ENCODE data around the gene CYP4F3.
"Not testable (repeated sequence)": the region's sequence is repeated elsewhere in the genome, so short reads cannot be mapped to it uniquely, and the experiment has no call there.

CYP4F3 gene, protein sequence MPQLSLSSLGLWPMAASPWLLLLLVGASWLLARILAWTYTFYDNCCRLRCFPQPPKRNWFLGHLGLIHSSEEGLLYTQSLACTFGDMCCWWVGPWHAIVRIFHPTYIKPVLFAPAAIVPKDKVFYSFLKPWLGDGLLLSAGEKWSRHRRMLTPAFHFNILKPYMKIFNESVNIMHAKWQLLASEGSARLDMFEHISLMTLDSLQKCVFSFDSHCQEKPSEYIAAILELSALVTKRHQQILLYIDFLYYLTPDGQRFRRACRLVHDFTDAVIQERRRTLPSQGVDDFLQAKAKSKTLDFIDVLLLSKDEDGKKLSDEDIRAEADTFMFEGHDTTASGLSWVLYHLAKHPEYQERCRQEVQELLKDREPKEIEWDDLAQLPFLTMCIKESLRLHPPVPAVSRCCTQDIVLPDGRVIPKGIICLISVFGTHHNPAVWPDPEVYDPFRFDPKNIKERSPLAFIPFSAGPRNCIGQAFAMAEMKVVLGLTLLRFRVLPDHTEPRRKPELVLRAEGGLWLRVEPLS

DNA sequence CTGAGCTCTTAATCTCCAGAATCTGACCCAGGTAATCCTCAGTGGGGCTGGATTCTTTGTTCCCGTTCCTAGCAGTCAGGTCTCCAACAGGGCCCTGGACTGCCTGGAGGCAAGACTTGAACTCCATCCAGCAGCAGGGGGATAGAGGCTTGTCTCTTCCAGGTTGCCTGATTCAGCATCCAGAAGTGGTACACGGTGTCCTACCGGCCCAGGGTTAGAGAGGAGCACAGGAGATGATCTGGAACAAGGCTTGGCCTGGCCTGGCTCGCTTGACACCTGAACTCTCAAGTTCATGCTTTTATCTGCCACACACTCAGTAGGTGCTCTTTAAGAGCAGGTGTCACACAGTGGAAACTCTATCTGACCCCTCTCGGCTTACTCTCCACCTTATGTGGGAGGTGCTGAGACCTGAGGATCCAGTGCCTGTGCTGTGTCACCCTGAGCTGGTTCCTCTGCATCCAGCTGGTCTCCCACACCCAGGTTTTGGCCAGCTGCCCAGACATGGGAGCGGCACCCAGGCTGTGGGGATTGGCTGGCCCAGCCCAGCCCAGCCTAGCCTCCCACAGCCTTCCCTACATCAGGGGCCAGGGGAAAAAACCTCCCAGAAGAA, at the start of gene CYP4F3:
Gene CYP4F3 (plus strand): TSS at position 604 of the 610 bp plus-strand sequence. CDS start 519 bp downstream, outside the sequence.
- H3K4me3 ChIP-seq (replicated peaks; ENCODE audit: low read depth, low read length): no peak within 1 kb of the TSS
- TF ChIP-seq, protein P1, sequence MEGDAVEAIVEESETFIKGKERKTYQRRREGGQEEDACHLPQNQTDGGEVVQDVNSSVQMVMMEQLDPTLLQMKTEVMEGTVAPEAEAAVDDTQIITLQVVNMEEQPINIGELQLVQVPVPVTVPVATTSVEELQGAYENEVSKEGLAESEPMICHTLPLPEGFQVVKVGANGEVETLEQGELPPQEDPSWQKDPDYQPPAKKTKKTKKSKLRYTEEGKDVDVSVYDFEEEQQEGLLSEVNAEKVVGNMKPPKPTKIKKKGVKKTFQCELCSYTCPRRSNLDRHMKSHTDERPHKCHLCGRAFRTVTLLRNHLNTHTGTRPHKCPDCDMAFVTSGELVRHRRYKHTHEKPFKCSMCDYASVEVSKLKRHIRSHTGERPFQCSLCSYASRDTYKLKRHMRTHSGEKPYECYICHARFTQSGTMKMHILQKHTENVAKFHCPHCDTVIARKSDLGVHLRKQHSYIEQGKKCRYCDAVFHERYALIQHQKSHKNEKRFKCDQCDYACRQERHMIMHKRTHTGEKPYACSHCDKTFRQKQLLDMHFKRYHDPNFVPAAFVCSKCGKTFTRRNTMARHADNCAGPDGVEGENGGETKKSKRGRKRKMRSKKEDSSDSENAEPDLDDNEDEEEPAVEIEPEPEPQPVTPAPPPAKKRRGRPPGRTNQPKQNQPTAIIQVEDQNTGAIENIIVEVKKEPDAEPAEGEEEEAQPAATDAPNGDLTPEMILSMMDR (IDR thresholded peaks at IDR 0.05; ENCODE audit: low read depth, low read length, missing control alignments): no peak
- DNase-seq (ENCODE audit: extremely low read depth, low read depth): no peak

DNA sequence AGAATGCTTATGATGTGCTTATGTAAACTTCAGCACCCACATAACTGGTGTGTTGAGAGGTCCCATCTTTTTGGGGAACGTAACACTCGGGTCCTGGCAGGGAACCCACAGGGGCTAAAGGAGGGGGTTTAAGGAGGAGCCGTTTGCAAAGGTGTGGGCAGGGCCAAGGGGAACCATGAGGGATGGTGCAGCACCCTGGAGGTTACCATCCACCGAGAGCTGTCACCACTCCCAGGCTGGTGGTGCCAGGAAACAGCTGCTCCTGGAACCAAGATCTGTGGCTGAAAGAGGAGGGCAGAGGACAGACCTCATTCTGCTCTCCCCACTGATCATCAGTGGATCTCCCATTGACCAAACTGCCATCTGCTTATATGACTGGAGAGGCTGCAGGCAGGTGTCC, 48.9 kb upstream of the CYP4F3 start:
- DNase-seq (ENCODE audit: extremely low read depth, low read depth): no peak
- no peak overlapping the region for H3K4me3 ChIP-seq (replicated peaks; ENCODE audit: low read depth, low read length)
- TF ChIP-seq, protein P1 (IDR thresholded peaks at IDR 0.05; ENCODE audit: low read depth, low read length, missing control alignments): no peak

DNA sequence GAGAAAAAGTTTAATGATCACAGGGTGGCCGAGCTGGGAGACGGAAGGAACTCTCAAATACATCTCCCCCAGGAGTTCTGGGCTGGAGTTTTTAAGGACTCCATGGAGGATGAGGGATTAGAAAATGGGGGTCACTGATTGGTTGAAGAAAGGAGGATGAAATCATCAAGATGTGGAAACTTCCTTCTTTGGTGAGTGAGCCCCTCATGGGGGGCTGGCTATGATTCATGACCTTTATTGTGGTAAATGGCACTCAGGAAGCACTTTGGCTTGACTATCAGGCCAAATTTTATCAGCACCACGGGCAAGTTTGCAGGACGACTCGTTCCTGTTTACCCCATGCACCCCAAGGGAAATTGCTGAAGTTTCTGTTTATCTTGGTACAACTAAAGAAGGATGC, 48.2 kb upstream of the CYP4F3 start:
- not testable (repeated sequence) for DNase-seq (ENCODE audit: extremely low read depth, low read depth); H3K4me3 ChIP-seq (replicated peaks; ENCODE audit: low read depth, low read length)

DNA sequence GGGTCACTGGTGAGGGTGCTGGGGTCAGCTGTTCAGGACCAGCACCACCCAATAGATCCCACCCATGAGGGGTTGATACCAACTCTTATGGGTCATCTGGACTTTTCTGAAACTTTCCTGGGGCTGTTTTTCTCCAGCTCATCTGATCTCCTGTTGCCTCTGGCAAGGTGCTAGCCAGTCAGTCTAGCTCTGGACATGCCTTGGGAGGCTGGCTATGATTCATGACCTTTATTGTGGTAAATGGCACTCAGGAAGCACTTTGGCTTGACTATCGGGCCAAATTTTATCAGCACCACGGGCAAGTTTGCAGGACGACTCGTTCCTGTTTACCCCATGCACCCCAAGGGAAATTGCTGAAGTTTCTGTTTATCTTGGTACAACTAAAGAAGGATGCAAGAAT, 46.9 kb upstream of the CYP4F3 start:
- H3K4me3 ChIP-seq (replicated peaks; ENCODE audit: low read depth, low read length); DNase-seq (ENCODE audit: extremely low read depth, low read depth): not testable (repeated sequence)

DNA sequence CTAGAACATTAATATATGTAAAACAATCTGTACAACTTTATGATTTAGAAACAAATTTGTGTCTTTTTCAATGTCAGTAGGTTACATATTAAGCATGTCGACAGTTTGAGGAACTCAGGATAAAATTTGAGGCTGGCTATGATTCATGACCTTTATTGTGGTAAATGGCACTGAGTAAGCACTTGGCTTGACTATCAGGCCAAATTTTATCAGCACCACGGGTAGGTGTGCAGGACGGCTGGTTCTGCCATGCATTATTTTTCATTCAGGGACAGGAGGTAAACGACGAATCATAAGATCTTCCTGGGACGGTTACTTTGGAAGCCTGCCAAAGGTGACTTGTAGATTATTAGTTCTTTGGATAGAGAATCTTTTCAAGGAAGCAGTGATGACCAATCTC, 45.6 kb upstream of the CYP4F3 start:
- no peak for DNase-seq (ENCODE audit: extremely low read depth, low read depth)
- TF ChIP-seq, protein P1 (IDR thresholded peaks at IDR 0.05; ENCODE audit: low read depth, low read length, missing control alignments): no peak
- H3K4me3 ChIP-seq (replicated peaks; ENCODE audit: low read depth, low read length): no peak overlapping the region

DNA sequence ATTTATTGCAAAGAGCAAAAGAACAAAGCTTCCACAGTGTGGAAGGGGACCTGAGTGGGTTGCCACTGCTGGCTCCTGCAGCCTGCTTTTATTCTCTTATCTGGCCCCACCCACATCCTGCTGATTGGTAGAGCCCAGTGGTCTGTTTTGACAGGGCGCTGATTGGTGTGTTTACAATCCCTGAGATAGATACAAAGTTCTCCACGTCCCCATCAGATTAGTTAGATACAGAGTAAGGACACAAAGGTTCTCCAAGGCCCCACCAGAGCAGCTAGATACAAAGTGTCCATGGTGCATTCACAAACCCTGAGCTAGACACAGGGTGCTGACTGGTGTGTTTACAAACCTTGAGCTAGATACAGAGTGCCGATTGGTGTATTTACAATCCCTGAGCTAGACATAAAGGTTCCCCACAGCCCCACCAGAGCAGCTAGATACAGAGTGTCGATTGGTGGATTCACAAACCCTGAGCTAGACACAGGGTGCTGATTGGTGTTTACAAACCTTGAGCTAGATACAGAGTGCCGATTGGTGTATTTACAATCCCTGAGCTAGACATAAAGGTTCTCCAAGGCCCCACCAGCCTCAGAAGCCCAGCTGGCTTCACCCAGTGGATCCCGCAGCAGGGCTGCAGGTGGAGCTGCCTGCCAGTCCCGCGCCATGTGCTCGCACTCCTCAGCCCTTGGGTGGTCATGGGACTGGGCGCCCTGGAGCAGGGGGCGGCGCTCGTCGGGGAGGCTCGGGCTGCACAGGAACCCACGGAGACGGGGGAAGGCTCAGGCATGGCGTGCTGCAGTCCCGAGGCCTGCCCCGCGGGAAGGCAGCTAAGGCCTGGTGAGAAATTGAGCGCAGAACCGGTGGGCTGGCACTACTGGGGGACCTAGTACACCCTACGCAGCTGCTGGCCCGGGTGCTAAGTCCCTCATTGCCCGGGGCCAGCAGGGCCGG, 32.4 kb upstream of the CYP4F3 start:
- not testable (repeated sequence) for H3K4me3 ChIP-seq (replicated peaks; ENCODE audit: low read depth, low read length); DNase-seq (ENCODE audit: extremely low read depth, low read depth)

DNA sequence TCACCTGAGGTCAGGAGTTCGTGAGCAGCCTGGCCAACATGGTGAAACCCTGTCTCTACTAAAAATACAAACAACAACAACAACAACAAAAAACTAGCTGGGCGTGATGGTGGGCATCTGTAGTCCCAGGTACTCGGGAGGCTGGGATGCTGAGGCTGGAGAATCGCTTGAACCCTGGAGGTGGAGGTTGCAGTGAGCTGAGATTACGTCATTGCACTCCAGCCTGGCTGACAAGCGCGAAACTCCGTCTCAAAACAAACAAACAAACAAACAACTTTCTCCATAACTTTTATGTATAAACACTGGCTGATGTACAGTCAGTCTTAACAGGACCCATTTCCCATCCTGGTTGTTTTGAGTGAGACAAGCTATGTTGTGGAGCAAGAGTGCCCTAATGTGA, 31.4 kb upstream of the CYP4F3 start:
- no peak for DNase-seq (ENCODE audit: extremely low read depth, low read depth)
- H3K4me3 ChIP-seq (replicated peaks; ENCODE audit: low read depth, low read length): no peak overlapping the region
- TF ChIP-seq, protein P1 (IDR thresholded peaks at IDR 0.05; ENCODE audit: low read depth, low read length, missing control alignments): no peak

DNA sequence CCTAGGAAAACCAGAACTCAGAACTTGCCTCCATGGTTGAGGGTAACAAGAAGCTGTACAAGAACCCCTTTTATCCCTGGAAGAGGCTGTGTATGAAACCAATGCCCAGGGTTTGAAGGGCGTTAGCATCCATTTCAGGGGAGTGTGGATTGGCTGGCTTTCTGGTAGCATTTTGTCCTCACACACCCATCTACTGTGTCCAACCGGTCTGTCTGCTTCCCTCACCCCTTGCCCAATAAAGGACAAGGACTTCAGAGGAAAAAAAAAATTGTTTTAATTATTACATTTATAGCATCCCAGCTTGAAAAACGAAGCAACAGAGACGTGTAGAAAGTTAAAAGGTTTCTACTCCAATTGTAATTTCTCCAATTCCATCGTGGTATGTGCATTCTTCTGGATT, 28.4 kb upstream of the CYP4F3 start:
- TF ChIP-seq, protein P1 (IDR thresholded peaks at IDR 0.05; ENCODE audit: low read depth, low read length, missing control alignments): no peak
- no peak overlapping the region for H3K4me3 ChIP-seq (replicated peaks; ENCODE audit: low read depth, low read length)
- no peak for DNase-seq (ENCODE audit: extremely low read depth, low read depth)
